T47D (cell line): Measurements from ENCODE around the gene ZBTB14.
A peak's percentile ranks its signal among the peaks of the same experiment; 100 is the strongest.

Experiments
- DNase-seq, 2 experiments: peaks; one replicate each; pipeline versions ENCODE4 v3.0.0 to v3.0.0-alpha.2; 2011 to 2012; ENCODE audit warnings: low read depth in 1 of 2, low spot score in 1 of 2
- JUND ChIP-seq: IDR thresholded peaks from 2 replicates; pipeline ENCODE4 v1.6.1; 2012; ENCODE audit warnings: low read depth
- in situ Hi-C: cut with HindIII; loops from 2 replicates; pipeline ENCODE4 v1.10.0; 2016; ENCODE audit warnings: low sequenced_read_pairs, low pct_unique_long_range_greater_than_20kb

The ZBTB14 gene, protein sequence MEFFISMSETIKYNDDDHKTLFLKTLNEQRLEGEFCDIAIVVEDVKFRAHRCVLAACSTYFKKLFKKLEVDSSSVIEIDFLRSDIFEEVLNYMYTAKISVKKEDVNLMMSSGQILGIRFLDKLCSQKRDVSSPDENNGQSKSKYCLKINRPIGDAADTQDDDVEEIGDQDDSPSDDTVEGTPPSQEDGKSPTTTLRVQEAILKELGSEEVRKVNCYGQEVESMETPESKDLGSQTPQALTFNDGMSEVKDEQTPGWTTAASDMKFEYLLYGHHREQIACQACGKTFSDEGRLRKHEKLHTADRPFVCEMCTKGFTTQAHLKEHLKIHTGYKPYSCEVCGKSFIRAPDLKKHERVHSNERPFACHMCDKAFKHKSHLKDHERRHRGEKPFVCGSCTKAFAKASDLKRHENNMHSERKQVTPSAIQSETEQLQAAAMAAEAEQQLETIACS

GRCh38 chr18:5295231-5295920 lies at the start of gene ZBTB14:
Gene ZBTB14 (minus strand): TSS chr18:5295726. CDS start chr18:5293246, 2,480 bp downstream.
- TF ChIP-seq JUND, result no peak
- in situ Hi-C loops, result no loop called here
- peak; percentile 61 to 71 for DNase-seq

DNA sequence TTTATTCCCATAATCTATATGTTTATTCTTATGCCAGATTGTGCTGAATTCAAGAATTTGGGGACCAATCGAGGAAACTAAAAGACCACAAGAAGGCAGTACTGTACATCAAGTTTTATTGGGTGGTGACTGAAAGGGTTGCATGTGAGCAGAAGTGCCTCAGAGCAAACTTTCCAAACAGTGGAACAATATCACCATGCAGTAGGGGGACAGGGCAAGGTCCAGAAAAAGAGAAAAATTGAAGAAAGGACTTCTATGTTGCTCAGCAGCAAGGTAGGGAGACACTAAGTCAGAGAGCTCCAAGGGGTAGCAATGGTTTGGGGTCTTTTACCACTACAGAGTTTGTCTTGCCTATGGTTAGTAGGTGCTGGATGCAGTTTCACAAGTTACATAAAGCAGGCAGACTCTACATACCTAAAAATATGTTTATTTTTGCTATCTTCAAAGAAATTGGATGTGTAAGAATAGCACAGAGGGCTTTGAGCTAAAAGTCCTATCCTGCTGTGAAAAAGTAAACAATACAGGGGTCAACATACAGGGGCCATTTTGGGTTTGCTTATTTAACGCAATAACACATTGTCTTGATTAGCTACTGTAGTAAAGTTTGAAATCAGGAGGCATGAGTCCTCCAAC lies 43.8 kb upstream of the ZBTB14 start:
- TF ChIP-seq JUND, result no peak
- in situ Hi-C loops, result no loop called here
- DNase-seq, result no peak

DNA sequence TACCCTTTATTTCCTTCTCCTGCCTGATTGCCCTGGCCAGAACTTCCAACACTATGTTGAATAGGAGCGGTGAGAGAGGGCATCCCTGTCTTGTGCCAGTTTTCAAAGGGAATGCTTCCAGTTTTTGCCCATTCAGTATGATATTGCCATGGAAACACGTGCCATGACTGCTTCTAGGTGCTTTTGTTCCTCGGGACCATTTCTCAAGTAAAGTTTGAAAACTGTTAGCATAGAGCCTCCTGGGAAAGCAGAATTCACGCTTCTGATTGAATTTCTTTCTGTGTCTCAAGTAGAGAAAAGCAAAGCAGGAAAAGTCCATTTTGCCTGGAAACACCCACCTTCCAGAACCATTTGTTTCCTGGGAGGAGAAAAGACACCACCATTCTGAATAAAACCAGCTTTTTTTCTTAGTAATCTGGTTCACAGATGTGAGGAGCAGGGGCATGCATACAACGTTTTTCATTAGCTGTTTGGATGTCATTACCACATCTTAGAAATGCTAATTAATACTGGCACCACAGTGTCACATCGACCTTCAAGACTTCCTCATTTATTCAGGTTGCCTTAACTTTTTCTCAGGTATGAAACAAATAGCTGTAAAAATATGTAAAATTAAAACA lies 39.0 kb upstream of the ZBTB14 start:
- no peak for DNase-seq
- TF ChIP-seq JUND, result no peak
- in situ Hi-C loops, result no loop called here

DNA sequence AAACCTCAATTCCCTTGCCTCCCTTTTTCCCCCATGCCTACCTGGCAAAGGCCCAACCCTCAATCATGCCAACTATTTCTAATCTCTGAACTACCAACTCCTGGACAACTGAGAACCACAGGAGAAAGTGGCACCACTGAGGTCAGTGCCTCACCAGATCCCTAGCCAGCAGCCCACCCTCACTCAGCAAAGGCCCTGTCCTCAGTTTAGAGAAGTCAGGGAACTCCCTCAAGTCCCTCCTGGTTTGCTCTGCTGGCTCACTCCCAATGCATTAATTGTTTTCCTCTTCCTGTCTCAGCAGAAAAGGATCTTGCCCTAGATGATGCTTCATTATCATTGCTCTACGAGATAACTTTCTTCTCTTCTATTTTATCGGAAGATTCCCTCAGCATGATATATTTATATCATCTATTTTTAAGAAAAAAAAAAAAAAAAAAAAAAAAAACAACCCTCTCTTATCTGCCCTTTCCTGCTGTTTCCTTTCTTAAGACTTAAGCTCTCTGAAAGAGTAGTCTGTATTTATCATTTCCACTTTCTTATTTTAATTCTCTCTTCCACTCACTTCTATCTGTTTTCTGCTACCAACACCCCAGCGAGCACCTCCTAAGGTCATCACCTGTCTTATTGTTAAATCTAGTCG lies 22.7 kb upstream of the ZBTB14 start:
- no peak for DNase-seq
- in situ Hi-C loops, result no loop called here
- TF ChIP-seq JUND, result no peak

GRCh38 chr18:5317186-5317585 lies 21.7 kb upstream of the ZBTB14 start:
- in situ Hi-C loops, result no loop called here
- no peak for DNase-seq
- TF ChIP-seq JUND, result no peak

- no peak for DNase-seq
- no peak for TF ChIP-seq JUND
- in situ Hi-C loops, result no loop called here
Observed at GRCh38 chr18:5315838-5316237, 20.3 kb upstream of the ZBTB14 start.

DNA sequence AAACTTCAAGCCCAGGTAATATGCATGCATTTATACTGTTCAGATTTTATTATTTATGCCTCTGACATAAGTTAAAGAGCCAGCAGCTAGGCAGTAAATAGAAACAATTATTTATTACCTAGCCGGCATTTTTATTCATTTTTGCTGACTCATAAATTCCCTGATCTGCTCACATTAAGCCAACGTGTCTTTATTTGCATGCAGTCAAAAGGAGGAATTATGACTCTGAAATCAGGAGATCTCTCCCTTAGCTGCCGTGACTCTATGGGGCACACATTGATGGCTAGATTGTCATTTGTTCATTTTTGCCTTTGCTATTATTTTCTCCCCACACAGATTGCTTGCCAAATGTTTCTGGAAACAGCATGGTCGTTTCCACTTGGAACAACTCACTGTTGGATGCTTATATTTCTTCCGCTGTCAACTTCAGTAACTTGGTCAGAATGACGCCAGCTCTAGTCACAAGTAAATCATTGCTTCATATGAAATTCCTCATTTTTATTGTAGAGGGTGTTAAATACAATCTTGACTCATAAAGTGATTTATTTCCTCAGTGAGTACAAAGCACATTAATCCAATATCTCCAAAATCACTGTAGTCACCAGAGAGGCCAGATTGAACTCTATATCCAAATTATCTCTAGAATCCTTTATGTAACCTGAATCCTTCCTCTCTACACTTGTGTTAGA lies 15.9 kb upstream of the ZBTB14 start:
- no peak for DNase-seq
- in situ Hi-C loops, result no loop called here

GRCh38 chr18:5309888-5310470 lies 14.5 kb upstream of the ZBTB14 start:
- in situ Hi-C loops, result no loop called here
- DNase-seq, result no peak
- no peak for TF ChIP-seq JUND

More for the DNA sequence above, 15.9 kb upstream of the ZBTB14 start:
- TF ChIP-seq JUND, result no peak

GRCh38 chr18:5305835-5306234 lies 10.3 kb upstream of the ZBTB14 start:
- in situ Hi-C loops, result no loop called here
- DNase-seq, result no peak
- no peak for TF ChIP-seq JUND

DNA sequence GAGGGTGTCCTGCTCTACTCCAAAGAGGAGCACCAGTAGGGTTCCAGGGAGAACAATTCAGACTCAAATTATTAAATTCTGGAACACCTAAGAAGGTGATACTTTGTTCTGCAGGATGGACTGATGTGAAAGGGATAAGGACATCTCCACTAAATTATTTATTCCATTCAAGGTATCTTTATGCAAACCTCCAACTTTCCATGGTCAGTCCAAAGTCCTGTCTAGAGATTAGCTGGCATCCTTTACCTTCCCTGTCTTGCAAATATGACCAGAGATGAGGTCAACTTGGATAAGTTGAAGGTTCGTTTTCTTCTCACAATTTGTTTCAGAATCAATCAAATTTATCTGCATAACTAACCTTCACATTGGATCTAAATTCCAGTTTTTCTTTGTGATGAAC lies 8.7 kb upstream of the ZBTB14 start:
- in situ Hi-C loops, result no loop called here
- no peak for DNase-seq
- TF ChIP-seq JUND, result no peak

DNA sequence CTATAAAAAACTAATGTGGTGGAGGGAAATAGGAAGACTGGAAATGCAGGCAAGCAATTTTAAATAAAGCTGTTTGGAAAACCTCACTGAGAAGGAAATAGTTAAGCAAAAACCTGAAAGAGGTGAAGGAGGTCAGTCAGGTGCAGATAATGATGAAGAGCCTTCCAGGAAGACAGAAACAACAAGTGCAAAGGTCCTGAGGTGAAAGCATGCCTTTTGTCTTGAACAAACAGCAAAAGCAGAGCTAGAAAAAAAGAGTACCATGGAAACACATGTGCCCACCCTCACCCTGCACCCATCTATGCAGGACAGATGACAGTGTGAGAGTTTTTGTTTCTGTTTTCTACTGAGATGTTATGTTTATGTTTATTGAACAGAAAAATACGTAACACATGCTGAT lies 8.1 kb upstream of the ZBTB14 start:
- no peak for DNase-seq
- in situ Hi-C loops, result no loop called here
- no peak for TF ChIP-seq JUND
